Globus pallidus (tissue), 1 donor: ENCODE measurements around the gene TBCCD1.
A peak's percentile ranks its signal among the peaks of the same experiment; 100 is the strongest.
"Not testable (repeated sequence)": the region's sequence is repeated elsewhere in the genome, so short reads cannot be mapped to it uniquely, and the experiment has no call there.

ENCODE experiments used
- DNase-seq: peaks from one replicate; pipeline ENCODE4 v3.0.0-alpha.2; 2015; ENCODE audit warnings: low spot score

Gene TBCCD1

DNA sequence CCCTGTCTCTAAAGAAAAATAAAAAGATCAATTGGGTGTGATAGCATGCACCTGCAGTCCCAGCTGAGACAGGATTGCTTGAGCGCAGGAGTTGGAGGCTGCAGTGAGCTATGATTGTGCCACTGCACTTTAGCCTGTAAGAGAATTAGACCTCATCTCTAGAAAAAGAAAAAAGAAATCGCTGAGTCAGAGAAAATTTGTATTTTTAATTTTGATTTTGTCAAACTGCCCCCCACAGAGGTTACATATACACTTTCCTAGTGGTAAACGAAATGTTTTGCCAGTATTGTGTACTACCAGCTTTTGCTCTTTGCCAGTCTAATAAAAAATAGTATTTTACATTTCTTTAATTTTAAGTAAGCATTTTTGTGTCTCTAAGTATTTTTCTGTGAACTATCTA lies 17.6 kb downstream of the TBCCD1 start:
- no peak for DNase-seq

DNA sequence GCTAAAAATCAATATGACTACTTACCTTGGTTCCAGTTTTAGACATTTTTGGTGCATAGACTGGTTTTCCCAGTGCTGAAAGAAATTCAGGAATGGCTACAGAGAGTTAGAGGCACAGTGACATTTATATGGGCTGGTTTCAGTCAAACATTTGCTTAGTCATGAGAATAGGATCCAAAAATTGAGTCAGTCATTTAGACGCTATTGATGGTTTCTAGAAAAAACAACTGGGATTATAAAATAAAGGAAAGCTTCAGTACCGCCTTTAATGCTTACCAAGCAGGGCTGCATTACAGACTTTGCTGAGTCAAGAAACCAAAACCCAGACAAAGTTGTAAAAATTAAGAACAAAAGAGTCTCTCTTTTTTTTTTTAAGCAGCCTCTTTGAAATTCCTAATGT lies 22.9 kb downstream of the TBCCD1 start, which contains the start of gene CRYGS:
Gene CRYGS, minus strand, starts transcription at position 100 of the 400 bp plus-strand sequence. Its CDS starts 54 bp downstream, at position 46.
- no peak for DNase-seq

DNA sequence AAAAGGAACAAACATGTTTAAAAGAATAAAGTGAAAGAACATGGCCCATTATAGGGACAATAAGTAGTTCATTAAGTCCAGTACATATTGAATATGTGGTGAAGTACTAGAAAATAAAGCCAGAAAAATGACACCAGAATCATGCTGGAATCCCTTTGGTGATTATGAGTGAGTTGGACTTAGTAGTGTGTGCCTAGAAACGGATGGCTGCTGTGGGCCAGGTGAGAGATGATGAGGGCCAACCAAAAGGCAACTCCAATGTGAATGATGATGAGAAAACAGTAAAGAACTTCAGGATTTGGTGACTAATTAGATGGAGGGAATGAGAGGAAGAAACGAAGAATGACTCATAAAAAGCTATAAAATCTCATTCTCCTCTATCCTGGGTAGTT lies 26.3 kb downstream of the TBCCD1 start:
- no peak for DNase-seq

DNA sequence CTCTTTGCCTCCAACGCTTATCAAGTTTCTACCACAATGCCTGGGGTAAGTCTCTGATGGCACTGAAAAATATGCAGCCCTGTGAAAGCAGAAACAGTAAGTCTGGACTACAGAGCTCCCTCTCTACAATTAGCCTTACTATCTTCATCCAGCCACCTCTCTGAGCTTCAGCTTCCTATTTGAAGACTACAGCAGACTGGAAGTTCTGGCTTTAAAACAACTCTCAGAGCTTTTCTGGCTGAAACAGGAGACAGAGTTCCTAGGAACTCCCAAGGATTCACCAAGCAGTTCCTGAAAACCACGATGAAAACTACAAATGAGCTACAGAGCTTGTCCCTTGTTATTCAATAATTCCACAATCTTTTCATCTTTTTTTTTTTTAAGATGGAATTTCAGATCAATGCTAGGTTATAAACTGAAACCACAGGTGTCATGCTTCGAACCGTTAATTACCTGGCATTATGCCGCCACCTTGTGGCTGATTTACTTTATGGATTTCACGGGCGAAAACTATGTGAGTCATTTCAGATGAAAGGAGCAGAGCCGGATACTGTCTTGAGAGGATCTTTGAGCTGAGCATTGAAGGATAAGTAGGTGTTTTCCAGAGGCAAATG lies 26.8 kb downstream of the TBCCD1 start:
- peak; percentile 71 for DNase-seq

DNA sequence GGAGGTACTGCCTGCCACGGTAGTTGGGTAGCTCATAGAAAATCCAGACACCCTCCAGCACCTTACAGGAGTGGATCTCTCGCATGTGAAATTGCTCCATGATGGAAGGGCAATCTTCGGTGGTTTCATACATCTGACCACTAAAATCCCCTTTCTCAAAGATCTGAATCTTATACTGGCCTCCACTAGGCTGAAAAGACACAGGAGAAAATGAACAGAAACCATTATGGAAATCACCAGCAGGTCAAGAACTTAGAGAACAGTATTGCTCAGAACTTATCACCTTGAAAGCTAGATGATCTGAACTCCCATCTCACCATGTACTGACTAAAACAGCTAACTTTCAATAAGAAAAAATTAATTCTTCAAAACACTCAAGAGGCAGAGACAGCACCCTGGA lies 28.4 kb downstream of the TBCCD1 start:
- no peak for DNase-seq

DNA sequence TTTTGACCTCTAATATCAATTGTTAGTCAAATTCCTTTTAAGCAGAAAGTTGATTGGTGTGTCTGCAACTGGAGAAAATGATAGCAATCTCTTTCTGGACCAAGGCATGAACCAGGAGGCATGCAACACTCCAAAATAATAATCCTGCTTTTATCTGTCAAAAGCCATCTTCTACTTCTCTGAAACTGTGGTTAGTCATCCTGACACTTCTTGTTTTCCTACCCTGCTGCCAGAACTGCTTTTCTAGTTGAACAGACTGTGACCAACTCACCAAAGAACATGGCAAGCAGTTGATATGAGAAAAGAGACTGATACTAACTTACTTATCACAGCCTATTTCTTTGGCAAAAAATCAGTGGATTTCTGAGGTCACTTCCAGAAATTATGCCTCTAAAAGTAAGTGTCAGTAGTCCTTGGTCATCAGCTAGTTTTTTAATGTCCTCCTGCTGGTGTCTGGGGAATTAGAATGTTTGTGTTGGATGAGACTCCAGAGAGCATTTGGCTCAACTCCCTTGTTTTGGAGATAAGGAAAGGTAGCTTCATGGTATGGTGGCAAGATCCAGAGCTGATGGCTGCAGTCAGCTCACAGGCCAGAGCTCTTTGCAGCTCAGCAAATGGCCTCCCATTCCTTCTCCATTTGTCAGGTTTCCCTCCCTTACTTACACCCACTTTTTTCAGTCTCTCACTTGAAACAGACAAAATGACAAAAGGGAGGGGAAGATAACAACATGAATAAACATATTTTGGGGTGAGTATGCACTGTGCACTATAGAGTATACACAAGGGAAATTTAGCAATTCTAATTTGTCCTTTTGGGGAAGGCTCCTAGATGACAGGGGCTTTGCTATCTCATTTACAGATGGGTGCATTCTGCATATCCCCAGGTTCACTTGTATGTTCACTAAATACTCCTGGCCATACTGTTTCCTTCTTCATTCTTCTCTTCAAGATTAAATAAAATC lies 30.0 kb downstream of the TBCCD1 start:
- DNase-seq = no peak

DNA sequence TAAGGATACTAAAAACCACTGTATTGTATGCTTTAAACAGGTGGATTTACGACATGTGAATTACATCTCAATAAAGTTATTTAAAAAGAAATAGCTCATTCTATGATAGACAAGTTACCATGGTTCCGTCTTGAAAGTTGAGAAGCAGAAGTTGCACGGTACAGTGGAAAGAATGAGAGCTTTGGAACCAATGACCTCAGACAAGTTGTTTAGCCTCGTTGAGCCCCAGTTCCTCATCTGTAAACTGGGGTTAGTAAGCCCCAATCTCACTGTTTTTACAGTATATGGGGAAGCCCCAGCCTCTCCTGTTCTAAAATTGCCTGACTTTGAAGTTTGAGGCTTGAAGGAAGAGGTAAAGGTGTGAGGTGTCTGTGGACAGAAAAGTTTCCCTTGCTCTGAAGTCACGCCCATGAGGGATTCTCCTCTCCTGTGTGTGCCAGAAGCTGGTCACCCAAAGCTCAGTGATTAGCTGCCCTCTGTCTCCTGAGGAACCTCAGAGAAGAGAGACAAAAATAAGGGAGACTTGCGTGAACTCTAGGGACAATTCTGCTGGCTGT lies 32.9 kb downstream of the TBCCD1 start:
- DNase-seq = peak; percentile 25

DNA sequence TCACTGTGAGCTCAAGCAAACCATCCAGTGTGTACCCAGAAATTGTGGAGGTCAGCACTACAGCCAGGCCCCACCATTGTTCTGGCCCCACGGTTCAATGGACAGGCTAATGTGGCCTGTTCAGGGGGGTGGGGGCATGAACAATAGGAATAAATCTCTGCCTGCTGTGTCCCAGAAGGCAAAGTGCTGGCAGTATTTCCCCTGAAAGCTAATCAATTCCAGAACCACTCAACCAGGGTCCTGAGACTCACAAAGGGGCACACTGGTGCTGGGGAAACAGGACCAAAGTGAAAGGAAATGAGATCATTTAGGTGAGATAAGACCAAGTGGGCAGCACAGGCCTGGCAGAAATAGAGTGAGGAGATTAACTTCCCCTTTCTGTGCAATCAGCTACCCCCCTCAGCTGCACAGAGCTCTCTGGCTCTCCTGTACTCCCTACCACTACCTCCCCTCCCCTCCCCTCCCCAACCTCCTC lies 34.5 kb downstream of the TBCCD1 start:
- DNase-seq = no peak

DNA sequence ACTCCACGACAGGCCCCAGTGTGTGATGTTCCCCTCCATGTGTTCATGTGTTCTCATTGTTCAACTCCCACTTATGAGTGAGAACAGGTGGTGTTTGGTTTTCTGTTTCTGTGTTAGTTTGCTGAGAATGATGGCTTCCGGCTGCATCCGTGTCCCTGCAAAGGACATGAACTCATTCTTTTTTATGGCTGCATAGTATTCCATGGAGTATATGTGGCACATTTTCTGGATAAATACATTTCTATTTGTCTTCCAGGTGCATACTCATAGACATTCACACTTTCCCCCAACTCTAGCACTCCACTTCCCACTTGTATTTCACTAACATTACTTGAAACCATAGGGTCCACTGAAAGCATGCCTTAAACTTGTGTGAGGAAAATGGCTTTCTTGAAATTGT lies 35.4 kb downstream of the TBCCD1 start:
- not testable (repeated sequence) for DNase-seq

DNA sequence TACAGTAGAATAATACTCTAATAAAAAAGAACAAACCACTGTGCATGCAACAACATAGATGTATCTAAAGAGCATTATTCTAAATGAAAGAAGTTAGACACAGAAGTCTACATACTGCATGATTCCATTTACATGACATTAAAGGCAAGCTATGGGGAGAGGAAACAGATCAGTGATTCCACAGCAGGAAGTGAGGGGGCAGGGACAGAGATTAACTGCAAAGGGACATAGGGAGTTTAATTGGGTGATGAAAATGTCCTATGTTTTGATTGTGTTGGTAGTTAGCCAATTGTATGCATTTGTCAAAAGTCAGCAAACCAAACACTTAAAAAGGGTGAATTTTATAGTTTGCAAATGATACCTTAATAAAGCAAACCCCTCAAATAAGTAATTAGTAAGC lies 36.7 kb downstream of the TBCCD1 start:
- no peak for DNase-seq

DNA sequence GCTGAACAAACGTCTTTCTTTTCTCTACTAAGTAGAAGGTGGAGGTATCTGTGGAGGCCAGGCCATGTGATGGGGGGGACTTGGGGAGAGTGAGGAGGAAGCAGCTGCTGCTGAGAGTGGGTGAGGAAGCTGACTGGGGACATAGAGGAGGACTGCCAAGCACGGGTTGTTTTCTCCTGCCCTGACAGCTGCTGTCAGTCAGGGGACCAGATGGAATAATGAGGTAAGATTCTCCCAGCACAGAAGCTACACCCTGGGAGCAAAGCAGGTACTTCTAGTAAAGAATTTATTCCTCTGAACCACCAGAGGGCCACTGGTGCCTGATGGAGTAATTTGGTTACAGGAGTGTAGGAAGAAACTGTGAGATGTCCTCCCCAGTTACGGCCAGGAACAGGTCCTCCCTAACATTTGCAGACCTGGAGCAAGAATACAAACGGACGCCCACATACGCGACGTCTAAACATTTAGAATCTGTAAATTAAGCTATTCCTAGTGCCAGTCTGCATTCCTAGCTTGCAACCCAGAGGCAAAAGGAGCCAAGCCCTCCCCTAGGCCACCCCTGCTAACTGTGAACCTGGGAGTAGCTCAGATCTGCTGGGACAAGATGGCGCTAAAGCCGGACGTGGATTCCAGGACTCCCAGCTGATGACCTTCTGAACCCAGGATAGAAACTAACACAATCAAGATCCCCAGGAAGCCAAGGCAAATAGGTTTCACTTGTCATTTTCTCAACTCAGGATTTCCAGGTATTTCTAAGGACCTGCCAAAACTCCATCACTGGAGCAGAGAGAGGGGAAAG lies 37.7 kb downstream of the TBCCD1 start:
- DNase-seq = no peak

DNA sequence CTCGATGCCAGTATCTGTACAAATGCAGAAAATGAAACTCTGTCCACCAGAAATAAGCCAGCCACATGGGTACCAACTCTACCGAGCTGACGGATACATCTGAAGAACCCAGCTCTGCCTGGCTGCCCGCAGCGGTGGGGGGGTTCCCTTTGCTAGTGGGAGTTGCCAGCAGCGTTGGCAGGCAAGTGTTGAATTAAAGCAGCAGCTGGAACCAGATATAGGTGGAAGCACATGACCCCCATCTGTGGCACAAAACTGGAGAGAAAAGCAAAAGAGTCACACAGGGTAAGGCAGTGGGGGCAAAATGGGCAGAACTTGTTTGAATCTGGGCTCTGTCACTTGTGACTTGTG lies 40.9 kb downstream of the TBCCD1 start:
- no peak for DNase-seq

DNA sequence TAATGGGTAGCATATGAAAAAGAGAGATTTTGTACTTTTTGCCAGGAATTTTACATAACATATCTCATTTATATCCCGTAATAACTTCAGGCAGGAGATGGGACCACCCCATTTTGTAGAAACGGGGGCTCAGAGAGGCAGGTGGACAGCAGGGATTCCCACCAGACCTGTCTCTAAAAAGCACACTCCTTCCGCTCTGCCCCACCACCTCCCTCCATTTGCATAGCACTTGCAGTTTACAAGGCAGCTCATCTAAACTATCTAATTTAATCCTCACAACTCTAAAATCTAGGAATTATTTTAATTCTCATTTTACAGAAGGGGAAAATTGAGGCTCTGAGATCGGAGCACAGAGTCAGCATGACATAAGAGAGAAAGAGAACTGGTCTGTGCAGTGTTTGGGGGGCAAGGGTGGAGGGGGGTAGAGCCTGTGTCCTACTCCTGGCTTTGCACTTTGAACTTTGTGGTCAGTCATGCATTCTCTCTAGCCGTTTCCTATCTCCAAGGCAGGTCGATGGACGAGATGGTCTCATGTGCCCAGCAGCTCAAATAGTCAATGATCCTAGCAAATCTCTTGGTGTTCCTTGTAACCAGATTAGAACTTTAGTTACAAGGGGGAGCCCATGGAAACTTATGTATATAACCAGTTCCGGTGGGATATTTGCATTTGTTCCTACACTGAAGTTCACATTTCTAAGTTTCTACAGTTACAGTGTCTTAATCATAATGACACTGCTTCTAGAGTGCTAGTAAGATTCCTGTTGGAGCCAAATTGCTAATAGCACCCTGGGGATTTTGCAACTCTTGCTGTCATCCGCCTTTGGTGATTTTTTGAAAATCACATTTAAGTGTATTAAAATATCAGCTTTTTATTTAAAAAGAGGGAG lies 41.5 kb downstream of the TBCCD1 start:
- no peak for DNase-seq

DNA sequence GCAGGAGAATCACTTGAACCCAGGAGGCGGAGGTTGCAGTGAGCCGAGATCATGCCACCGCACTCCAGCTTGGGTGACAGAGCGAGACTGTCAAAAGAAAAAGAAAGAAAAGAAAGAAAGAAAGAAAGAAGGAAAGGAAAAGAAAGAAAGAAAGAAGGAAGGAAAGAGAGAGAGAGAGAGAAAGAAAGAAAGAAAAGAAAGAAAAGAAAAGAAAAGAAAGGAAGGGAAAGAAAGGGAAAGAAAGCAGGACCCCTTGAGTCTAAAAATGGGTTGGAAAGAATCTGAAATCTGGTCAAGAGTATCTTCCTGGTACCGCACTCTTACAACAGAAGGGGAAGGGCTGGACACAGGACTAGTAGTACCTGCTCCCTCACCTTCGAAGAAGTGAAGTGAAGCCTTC lies 42.5 kb downstream of the TBCCD1 start:
- DNase-seq = no peak

DNA sequence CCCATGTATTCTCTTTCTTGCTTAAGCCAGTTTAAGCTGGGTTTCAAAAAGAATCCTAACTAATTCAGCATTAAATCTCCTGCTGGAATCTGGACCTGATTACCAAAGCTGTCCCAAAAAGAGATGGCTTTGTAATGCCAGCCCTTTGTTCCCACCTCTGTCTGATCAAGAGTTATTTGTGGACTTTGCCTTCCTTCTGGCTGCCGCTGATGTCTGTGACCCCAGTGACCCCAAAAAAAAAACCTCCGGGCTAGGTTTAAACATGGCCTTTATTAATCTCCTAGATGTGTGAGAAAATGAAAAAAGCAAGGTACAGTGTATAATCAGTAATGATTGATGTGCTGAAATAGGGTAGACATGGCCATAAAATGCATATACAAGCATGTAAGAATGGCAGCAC lies 43.7 kb downstream of the TBCCD1 start:
- DNase-seq = no peak

DNA sequence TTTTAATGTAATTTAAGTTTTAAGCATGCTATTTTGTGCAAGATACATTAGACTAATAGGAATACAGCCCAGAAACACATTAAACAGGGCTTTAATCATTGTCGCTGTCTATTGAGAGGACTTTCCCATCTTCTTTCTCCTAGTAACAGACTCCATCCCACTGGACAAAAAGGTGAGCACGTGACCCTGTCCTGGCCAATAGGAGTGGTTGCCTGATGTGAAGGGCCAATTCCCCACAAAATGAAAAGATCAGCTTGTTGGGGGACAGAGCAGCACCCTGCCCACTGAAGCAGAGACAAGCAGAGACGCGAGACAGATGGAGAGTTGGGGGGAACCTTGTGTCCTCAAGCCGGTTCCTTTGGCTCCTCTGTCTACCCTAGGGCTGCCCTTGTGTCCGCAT lies 44.1 kb downstream of the TBCCD1 start:
- no peak for DNase-seq

DNA sequence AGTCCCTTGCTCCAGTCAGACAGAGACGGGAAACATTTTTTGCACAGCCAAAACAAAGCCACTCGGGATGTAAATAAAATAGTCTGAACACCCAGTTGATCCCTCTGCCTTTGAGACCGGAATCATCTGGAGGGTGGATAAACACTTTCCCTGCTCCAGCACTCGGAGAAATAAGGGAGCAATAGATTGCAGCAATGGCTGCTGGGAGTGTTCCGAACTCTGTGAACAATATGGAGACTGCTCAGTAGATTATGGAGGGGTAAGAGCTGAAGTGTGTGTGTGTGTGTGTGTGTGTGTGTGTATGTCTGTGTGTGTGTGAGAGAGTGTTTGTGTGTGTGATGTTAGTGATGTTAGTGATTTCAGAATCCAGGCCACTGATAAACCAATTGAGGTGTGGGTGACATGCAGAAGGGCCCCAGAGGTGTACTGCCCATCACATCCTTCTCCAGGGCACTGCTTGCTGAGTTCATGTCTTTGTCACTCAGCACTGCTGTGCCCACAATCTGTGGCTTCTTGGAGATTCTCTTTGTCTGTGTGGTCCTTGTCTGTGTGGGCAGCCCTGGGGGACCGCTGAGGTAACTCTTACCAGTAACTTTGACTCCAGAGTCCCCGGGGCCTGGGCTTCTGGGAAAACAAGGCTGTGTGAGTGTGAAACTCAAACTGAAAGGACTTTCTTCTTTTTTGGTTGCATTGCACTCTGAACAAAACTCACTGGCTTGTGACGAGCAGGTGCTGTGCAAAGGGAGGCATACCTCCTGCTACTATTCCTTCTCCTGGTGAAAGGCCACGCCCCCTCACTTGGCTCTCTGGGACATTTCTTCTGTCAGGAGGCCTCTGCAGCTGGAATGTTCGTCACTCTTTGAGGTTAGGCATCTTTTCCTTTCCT lies 45.9 kb downstream of the TBCCD1 start:
- no peak for DNase-seq

DNA sequence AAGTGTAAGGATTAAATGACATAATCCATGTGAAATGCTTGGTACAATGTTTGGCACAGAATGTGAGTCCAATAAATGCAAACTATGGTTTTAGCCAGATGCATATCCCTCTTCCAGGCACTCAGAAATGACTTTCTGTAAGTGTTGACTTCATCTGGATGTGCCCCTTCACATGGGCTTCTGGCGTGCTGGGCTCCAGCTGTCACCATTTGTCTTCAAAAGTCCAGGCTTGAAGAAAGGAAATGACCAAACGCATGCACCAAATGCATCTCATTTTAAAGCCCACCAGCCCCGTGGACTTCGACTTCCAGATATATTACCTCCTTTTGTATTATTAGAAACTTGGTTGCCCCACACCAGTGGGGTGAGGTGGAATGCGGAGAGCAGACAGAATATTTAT lies 46.7 kb downstream of the TBCCD1 start:
- no peak for DNase-seq

DNA sequence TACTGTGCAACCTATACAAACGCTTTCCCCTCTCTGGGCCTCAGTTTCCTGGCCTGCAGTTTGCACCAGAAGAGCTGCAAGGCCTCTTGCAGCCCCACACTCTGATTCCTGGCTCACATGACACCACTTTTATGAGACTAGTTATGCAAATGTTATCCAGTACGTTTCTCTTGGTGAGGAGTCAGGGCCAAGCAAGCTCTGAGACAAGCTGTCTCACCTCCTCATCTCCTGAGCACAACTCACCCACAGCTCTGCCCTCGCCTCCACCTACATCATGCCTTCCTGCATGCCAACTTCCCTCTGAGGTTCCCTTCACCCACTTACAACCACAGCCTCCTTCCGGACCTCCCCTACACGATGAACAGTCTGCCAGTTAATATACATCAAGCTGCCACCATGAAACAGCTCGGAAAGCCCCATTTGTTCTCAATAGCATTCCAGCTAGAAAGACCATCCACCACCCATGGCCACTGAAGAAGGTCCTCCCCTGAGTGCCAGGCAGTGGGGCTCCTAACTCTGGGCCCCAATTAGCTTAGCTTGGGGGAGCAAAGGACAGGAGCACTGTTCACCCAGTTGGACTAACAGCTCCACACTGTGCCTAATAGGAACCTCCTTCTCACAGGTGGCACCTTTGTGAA lies 48.0 kb downstream of the TBCCD1 start:
- no peak for DNase-seq

DNA sequence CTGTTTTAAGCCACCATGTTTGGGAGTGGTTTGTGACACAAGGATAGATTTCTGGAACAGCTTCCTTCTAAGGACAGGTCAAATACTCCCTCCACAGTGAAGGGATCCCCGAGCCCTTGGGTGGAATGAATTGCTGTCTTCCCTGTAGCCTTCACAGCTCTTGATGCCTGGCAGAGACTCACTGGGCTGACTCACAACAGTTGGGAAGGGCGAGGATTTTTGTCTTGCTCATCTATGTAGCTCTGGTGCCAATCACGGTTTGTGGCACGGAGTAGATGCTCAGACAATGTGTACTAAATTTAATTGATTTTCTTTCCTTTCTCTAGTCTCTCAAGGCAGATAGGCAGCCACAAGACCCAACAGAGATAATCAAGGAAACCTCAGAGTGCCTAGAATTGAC lies 49.9 kb downstream of the TBCCD1 start:
- no peak for DNase-seq
